Natural killer cell (primary cell): ENCODE data around the gene PPP4R3B. TPM values are rescaled to one million over a fixed set of nuclear protein-coding genes. Genes with fewer than 3 reads are reported as not detected.

Experiments used
- ATAC-seq, 3 donors: fragments of 150-1000 bp in 2 of 3; fragments of 200-7000 bp in 1 of 3; cut with Tn5 transposase; 1 replicate in 1 of 3; 2 replicates in 2 of 3; pipeline ENCODE4 v1.10.0; 2021; ENCODE audit warnings: mild to moderate bottlenecking in 2 of 3, moderate library complexity in 2 of 3
- DNase-seq, 2 donors: peaks; one replicate each; pipeline versions ENCODE4 v3.0.0 to v3.0.0-alpha.2; 2013 to 2021; ENCODE audit warnings: mixed read lengths in 1 of 2
- H3K27ac ChIP-seq: one replicate; pipeline ENCODE4 v1.5.1; 2013; ENCODE audit warnings: mild to moderate bottlenecking, low read length
- H3K27me3 ChIP-seq: one replicate; pipeline ENCODE4 v1.6.1; 2013; ENCODE audit warnings: low read length; ENCODE audit not compliant: control insufficient read depth, insufficient read depth
- H3K36me3 ChIP-seq: one replicate; pipeline ENCODE4 v1.6.1; 2013; ENCODE audit warnings: low read length; ENCODE audit not compliant: control insufficient read depth, insufficient read depth
- H3K4me1 ChIP-seq: one replicate; pipeline ENCODE4 v1.6.1; 2013; ENCODE audit warnings: low read length; ENCODE audit not compliant: control insufficient read depth, insufficient read depth
- H3K4me3 ChIP-seq: one replicate; pipeline ENCODE4 v1.5.1; 2013; ENCODE audit warnings: low read length
- H3K9me3 ChIP-seq: one replicate; pipeline ENCODE4 v1.6.1; 2013; ENCODE audit warnings: low read length; ENCODE audit not compliant: control insufficient read depth, insufficient read depth
- H3K27ac Mint-ChIP-seq, 2 donors: one replicate each; pipeline ENCODE4 v1.8.0; 2022; ENCODE audit warnings: mild to moderate bottlenecking in 2 of 2, mixed read lengths in 2 of 2, moderate library complexity in 1 of 2
- H3K27me3 Mint-ChIP-seq, 2 donors: one replicate each; pipeline ENCODE4 v1.8.0; 2022; ENCODE audit warnings: low read depth in 2 of 2, mixed read lengths in 2 of 2
- H3K36me3 Mint-ChIP-seq: one replicate; pipeline ENCODE4 v1.8.0; 2022; ENCODE audit warnings: mixed read lengths
- H3K4me1 Mint-ChIP-seq, 2 donors: one replicate each; pipeline ENCODE4 v1.8.0; 2022; ENCODE audit warnings: mixed read lengths in 2 of 2
- H3K4me3 Mint-ChIP-seq: one replicate; pipeline ENCODE4 v1.8.0; 2022; ENCODE audit warnings: mild to moderate bottlenecking, moderate library complexity, mixed read lengths
- H3K9me3 Mint-ChIP-seq, 2 donors: one replicate each; pipeline ENCODE4 v1.8.0; 2022; ENCODE audit warnings: mixed read lengths in 2 of 2
- CTCF ChIP-seq: fragments of 200-600 bp; IDR thresholded peaks from one replicate; pipeline ENCODE4 v1.8.0; 2022; ENCODE audit warnings: antibody characterized with exemption
- WGBS: methylation state at CpG from one replicate; pipeline ENCODE4 v1.1.7; 2013; ENCODE audit warnings: missing lambda C conversion rate; ENCODE audit not compliant: insufficient coverage; 5-methylcytosine and 5-hydroxymethylcytosine counted together
- intact Hi-C: fragments of 100-400 bp; cut with micrococcal nuclease; formaldehyde crosslinking; loops from one replicate; pipeline ENCODE4 v1.14.2; 2022
- total RNA-seq, 4 donors: library from RNA; stranded (reverse); fragments of 120-200 nt in 1 of 4; gene quantifications; one replicate each; pipeline versions ENCODE4 v1.2.3 to v1.2.4, GENCODE V29; 2013 to 2022

PPP4R3B gene
- total RNA-seq, 3 donors from 2014 or later (not counting 1 experiment from before 2014, with no cell fraction given) = 65.1 to 97.9 (median 84.9) TPM

GRCh38 chr2:55502590-55503141 is 114.8 kb downstream of the PPP4R3B start:
- no peaks in the 10 kb centered on the region for H3K27me3 ChIP-seq
- WGBS = 93% methylated on average over 8 of the region's 9 CpGs
- Mint-ChIP-seq H3K27me3 (no peaks in the 10 kb centered on the region), H3K27ac (no peak overlapping the region), H3K4me1 (no peaks in the 10 kb centered on the region), H3K36me3 (no peaks in the 10 kb centered on the region), H3K9me3 (no peaks in the 10 kb centered on the region), H3K4me3 (no peak overlapping the region)
- H3K4me1 ChIP-seq = no peaks in the 10 kb centered on the region
- H3K36me3 ChIP-seq = no peaks in the 10 kb centered on the region
- no peak for DNase-seq
- no peak overlapping the region for H3K4me3 ChIP-seq
- intact Hi-C loops = no loop called here
- TF ChIP-seq CTCF = no peak
- H3K27ac ChIP-seq = no peak overlapping the region
- ATAC-seq = no peak
- no peaks in the 10 kb centered on the region for H3K9me3 ChIP-seq

GRCh38 chr2:55500025-55500424 is 117.4 kb downstream of the PPP4R3B start:
- intact Hi-C loops = no loop called here
- H3K4me1 Mint-ChIP-seq = no peaks in the 10 kb centered on the region
- H3K36me3 ChIP-seq = no peaks in the 10 kb centered on the region
- H3K27ac Mint-ChIP-seq = no peak overlapping the region
- no peak overlapping the region for H3K4me3 Mint-ChIP-seq
- 38% methylated on average over 1 of the region's 2 CpGs for whole genome bisulfite sequencing
- H3K27ac ChIP-seq = no peak overlapping the region
- H3K27me3 Mint-ChIP-seq = no peaks in the 10 kb centered on the region
- H3K4me3 ChIP-seq = no peak overlapping the region
- H3K9me3 ChIP-seq = no peaks in the 10 kb centered on the region
- no peak for ATAC-seq
- no peaks in the 10 kb centered on the region for H3K9me3 Mint-ChIP-seq
- no peak for TF ChIP-seq CTCF
- no peaks in the 10 kb centered on the region for H3K4me1 ChIP-seq
- no peaks in the 10 kb centered on the region for H3K27me3 ChIP-seq
- H3K36me3 Mint-ChIP-seq = no peaks in the 10 kb centered on the region
- no peak for DNase-seq

- TF ChIP-seq CTCF = no peak
- intact Hi-C loops = no loop called here
Observed at GRCh38 chr2:55498582-55498981, 118.8 kb downstream of the PPP4R3B start.

More at GRCh38 chr2:55498582-55498981, 118.8 kb downstream of the PPP4R3B start:
- H3K27ac ChIP-seq = no peak overlapping the region
- WGBS = 90% methylated on average over 5 of the region's 6 CpGs
- H3K27me3 ChIP-seq = no peaks in the 10 kb centered on the region
- Mint-ChIP-seq H3K36me3 (no peaks in the 10 kb centered on the region), H3K4me3 (no peak overlapping the region), H3K27ac (no peak overlapping the region), H3K9me3 (no peaks in the 10 kb centered on the region), H3K4me1 (no peaks in the 10 kb centered on the region), H3K27me3 (no peaks in the 10 kb centered on the region)
- H3K9me3 ChIP-seq = no peaks in the 10 kb centered on the region
- DNase-seq (no peak), ATAC-seq (no peak)
- H3K4me3 ChIP-seq = no peak overlapping the region
- H3K4me1 ChIP-seq = no peaks in the 10 kb centered on the region
- H3K36me3 ChIP-seq = no peaks in the 10 kb centered on the region

Other genes with a start within 250 kb of the PPP4R3B start
- 10 to 100 TPM; 20.4 to 39.0 (median 26.4) TPM for gene CCDC88A, start 197.8 kb downstream of the PPP4R3B start, total RNA-seq
- gene CFAP36, start 97.9 kb downstream of the PPP4R3B start, total RNA-seq = 10 to 100 TPM; 11.6 to 14.3 (median 12.4) TPM
- 10 to 100 TPM; 11.3 to 14.2 (median 12.5) TPM for gene PNPT1, start 76.2 kb upstream of the PPP4R3B start, total RNA-seq